ENCODE measurements around the gene KDM3A.

DNA sequence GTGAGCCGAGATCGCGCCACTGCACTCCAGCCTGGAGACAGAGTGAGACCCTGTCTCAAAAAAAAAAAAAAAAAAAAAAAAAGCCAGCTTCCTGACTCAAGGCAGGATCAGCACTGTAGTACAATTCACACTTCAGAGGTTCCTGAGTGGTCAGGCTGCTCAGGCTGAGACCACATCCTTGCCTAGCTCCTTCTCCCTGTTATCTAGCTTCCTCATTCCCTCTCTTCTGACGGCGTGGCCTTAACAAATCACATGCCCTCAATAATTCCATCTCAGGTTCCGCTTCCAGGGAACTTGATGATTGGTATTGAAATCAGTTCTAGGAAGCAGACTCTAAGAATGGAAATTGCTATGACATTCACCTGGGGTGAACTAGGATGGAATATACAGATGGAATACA lies 29.8 kb upstream of the KDM3A start:
- TF ChIP-seq, protein P1, sequence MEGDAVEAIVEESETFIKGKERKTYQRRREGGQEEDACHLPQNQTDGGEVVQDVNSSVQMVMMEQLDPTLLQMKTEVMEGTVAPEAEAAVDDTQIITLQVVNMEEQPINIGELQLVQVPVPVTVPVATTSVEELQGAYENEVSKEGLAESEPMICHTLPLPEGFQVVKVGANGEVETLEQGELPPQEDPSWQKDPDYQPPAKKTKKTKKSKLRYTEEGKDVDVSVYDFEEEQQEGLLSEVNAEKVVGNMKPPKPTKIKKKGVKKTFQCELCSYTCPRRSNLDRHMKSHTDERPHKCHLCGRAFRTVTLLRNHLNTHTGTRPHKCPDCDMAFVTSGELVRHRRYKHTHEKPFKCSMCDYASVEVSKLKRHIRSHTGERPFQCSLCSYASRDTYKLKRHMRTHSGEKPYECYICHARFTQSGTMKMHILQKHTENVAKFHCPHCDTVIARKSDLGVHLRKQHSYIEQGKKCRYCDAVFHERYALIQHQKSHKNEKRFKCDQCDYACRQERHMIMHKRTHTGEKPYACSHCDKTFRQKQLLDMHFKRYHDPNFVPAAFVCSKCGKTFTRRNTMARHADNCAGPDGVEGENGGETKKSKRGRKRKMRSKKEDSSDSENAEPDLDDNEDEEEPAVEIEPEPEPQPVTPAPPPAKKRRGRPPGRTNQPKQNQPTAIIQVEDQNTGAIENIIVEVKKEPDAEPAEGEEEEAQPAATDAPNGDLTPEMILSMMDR (IDR thresholded peaks at IDR 0.05 in 2 of 3, conservative IDR thresholded peaks at IDR 0.05 in 1 of 3; ENCODE audit: borderline replicate concordance in 1 of 3, insufficient read depth in 1 of 3, low read depth in 2 of 3, low read length in 2 of 3): no peak
- TF ChIP-seq POLR2A (IDR thresholded peaks at IDR 0.05; ENCODE audit: borderline replicate concordance, extremely low read depth, insufficient read depth, insufficient read length) (no peak), POLR2AphosphoS5 (IDR thresholded peaks at IDR 0.05; ENCODE audit: low read depth, low read length) (no peak), REST (IDR thresholded peaks at IDR 0.05; ENCODE audit: low read depth) (no peak), ZNF274 (IDR thresholded peaks at IDR 0.05; ENCODE audit: low read depth, low read length) (no peak), SP1 (IDR thresholded peaks at IDR 0.05; ENCODE audit: low read depth) (no peak), ZFX (IDR thresholded peaks at IDR 0.05) (no peak), EZH2 (IDR thresholded peaks at IDR 0.05) (no peak), FOSL1 (IDR thresholded peaks at IDR 0.05; ENCODE audit: low read depth) (no peak), EGR1 (IDR thresholded peaks at IDR 0.05; ENCODE audit: low read depth) (no peak)
- TF ChIP-seq, protein P2, sequence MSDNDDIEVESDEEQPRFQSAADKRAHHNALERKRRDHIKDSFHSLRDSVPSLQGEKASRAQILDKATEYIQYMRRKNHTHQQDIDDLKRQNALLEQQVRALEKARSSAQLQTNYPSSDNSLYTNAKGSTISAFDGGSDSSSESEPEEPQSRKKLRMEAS (IDR thresholded peaks at IDR 0.05): no peak
